HG03575 (cell line): ENCODE measurements around the gene OCLN.
"Not testable (repeated sequence)": the region's sequence is repeated elsewhere in the genome, so short reads cannot be mapped to it uniquely, and the experiment has no call there.

Experiments used
- ATAC-seq: cut with Tn5 transposase; IDR thresholded peaks from one replicate; pipeline ENCODE4 v1.9.1; 2021; ENCODE audit not compliant: unreplicated experiment, insufficient number of reproducible peaks, low FRiP score; ENCODE audit errors: extremely low read depth

The OCLN gene

DNA sequence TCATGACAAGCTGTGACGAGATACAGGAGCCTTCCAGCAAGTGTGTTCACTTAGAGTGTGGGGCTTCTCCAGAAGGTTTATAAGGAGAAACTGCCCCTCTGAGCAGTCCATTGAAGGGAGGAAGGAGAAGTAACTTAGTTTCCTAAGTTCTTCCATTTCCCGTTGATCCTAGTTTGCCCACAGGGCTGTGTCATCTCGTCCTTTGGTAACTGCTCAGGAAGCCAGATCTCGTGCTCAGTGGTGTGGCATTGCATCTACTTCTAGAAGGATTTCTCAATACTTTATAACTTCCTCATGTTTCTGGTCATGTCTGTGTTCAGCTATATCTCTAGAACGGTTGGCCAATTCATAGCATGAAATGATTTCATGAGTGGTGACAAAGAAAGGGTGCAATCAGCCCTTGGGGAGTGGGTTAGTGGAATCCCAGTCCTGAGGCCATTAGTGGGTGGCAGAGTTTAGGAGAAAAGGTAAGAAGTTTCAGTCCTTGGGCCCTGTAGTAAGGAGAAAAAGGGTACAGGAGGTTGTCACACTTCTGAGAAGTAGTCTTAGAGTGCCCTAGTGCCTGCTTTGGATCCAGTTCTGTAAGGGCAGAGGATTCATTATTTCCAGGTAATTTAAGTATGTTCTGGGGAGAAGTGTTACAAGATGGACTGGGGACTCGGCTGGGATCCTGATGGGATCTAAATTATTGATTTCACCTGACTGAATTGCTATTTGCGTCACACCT lies 103.7 kb downstream of the OCLN start:
- ATAC-seq: not testable (repeated sequence)

DNA sequence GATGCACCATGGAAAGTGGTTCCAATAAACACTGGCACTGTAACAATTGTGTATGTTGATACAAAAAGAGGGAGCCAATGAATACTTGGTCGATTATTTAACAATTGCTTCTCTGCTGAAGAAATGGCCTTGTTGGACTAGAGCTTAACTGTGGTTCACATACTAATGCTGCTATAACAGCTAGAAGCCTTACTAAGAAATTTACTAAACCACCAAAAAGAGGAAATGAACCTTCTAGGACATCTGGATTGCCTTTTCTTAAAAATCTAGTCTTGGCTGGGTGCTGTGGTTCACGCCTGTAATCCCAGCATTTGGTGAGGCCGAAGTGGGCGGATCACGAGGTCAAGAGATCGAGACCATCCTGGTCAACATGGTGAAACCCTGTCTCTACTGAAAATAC lies 109.4 kb downstream of the OCLN start:
- peak; percentile 49 for ATAC-seq

DNA sequence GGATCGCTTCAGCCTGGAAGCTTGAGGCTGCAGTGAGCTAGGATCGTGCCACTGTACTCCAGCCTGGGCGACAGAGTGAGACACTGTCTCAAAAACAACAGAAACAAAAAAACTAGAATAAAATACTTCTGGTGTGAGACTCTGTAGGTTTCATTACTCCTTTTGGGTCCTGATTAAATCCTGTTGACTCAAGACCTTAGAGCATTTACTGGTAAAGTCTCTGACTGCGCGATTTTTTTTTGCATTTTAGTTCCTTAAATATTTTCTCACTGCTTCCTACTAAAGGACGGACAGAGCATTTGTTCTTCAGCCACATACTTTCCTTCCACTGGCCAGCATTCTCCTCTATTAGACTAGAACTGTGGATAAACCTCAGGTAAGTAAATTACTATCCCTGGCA lies 114.2 kb downstream of the OCLN start:
- not testable (repeated sequence) for ATAC-seq
